ENCODE results near the gene KLHL6. TPM values are rescaled to one million over a fixed set of nuclear protein-coding genes. Genes with fewer than 3 reads are reported as not detected.

KLHL6 gene
- total and polyA plus RNA-seq, 10 of the 15 experiments (the other 5 are each of a cell fraction or from before 2014, with no cell fraction given) = 4.0 to 91.8 (median 24.4) TPM

DNA sequence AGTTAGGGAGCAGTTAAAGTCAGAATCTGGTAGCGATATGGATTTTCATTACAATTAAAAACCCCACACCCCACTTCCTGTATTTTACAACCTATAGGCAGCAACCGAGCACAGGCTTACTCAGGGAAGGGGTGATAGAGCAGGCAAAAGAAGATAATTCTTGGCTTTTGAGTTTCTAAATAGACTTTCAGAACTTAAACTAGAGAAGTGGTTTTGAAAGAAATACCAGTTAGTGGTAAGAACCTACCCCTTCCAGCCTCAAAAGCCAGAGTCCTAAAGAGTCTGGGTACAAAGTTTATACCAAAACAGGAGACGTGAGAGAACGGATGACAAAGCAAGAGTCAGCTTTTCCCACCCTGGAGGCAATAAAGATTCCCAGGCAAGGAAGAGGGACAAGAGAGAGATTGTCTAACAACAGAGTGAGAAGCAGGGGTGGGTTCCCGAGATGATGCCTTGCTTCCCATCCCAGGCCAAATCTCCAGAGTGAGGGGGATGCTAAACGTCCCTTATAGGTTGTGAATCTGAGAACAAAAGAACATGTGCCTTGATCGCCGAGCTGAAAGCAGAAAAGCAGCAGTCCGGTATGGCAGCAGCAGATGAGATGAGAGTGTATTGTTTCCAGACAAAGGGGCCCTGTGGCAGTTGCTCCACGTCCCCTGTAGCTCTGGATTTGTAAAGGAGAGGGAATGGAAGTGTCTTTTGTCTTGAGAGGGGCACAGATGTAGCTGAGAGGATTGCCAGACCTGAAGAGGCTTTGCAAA, 36.8 kb downstream of the KLHL6 start (continued):
- TF ChIP-seq, protein P1, sequence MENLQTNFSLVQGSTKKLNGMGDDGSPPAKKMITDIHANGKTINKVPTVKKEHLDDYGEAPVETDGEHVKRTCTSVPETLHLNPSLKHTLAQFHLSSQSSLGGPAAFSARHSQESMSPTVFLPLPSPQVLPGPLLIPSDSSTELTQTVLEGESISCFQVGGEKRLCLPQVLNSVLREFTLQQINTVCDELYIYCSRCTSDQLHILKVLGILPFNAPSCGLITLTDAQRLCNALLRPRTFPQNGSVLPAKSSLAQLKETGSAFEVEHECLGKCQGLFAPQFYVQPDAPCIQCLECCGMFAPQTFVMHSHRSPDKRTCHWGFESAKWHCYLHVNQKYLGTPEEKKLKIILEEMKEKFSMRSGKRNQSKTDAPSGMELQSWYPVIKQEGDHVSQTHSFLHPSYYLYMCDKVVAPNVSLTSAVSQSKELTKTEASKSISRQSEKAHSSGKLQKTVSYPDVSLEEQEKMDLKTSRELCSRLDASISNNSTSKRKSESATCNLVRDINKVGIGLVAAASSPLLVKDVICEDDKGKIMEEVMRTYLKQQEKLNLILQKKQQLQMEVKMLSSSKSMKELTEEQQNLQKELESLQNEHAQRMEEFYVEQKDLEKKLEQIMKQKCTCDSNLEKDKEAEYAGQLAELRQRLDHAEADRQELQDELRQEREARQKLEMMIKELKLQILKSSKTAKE (IDR thresholded peaks at IDR 0.05; ENCODE audit: low read depth, poor library complexity, severe bottlenecking) = no peak
- TF ChIP-seq EED (IDR thresholded peaks at IDR 0.05; ENCODE audit: low read depth) (0 out of 2 replicates have a peak, but pooled peaks have one; percentile 13), USF2 (IDR thresholded peaks at IDR 0.05; ENCODE audit: borderline replicate concordance, low read depth, low read length) (no peak), IKZF2 (IDR thresholded peaks at IDR 0.05) (peak; percentile 9 to 42; a peak in 2 of 4 replicates), HDGF (IDR thresholded peaks at IDR 0.05) (peak; percentile 34; the same call in 1 of the 2 replicates), SMAD1 (IDR thresholded peaks at IDR 0.05; ENCODE audit: low read depth, partially characterized antibody) (no peak), JUNB (IDR thresholded peaks at IDR 0.05) (no peak), MTA2 (IDR thresholded peaks at IDR 0.05; ENCODE audit: low read depth) (peak; percentile 32; the same call in 1 of the 2 replicates), PML (IDR thresholded peaks at IDR 0.05; ENCODE audit: low read length) (no peak), NRF1 (conservative IDR thresholded peaks at IDR 0.05; ENCODE audit: low read depth, low read length) (no peak), SMARCA5 (IDR thresholded peaks at IDR 0.05) (no peak), BCL11A (IDR thresholded peaks at IDR 0.05; ENCODE audit: low read depth, low read length) (peak; percentile 2; the same call in 1 of the 2 replicates)
- TF ChIP-seq, protein P2, sequence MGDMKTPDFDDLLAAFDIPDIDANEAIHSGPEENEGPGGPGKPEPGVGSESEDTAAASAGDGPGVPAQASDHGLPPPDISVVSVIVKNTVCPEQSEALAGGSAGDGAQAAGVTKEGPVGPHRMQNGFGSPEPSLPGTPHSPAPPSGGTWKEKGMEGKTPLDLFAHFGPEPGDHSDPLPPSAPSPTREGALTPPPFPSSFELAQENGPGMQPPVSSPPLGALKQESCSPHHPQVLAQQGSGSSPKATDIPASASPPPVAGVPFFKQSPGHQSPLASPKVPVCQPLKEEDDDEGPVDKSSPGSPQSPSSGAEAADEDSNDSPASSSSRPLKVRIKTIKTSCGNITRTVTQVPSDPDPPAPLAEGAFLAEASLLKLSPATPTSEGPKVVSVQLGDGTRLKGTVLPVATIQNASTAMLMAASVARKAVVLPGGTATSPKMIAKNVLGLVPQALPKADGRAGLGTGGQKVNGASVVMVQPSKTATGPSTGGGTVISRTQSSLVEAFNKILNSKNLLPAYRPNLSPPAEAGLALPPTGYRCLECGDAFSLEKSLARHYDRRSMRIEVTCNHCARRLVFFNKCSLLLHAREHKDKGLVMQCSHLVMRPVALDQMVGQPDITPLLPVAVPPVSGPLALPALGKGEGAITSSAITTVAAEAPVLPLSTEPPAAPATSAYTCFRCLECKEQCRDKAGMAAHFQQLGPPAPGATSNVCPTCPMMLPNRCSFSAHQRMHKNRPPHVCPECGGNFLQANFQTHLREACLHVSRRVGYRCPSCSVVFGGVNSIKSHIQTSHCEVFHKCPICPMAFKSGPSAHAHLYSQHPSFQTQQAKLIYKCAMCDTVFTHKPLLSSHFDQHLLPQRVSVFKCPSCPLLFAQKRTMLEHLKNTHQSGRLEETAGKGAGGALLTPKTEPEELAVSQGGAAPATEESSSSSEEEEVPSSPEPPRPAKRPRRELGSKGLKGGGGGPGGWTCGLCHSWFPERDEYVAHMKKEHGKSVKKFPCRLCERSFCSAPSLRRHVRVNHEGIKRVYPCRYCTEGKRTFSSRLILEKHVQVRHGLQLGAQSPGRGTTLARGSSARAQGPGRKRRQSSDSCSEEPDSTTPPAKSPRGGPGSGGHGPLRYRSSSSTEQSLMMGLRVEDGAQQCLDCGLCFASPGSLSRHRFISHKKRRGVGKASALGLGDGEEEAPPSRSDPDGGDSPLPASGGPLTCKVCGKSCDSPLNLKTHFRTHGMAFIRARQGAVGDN (IDR thresholded peaks at IDR 0.05) = peak; percentile 69; the same call in 1 of the 2 replicates
- TF ChIP-seq, protein P3, sequence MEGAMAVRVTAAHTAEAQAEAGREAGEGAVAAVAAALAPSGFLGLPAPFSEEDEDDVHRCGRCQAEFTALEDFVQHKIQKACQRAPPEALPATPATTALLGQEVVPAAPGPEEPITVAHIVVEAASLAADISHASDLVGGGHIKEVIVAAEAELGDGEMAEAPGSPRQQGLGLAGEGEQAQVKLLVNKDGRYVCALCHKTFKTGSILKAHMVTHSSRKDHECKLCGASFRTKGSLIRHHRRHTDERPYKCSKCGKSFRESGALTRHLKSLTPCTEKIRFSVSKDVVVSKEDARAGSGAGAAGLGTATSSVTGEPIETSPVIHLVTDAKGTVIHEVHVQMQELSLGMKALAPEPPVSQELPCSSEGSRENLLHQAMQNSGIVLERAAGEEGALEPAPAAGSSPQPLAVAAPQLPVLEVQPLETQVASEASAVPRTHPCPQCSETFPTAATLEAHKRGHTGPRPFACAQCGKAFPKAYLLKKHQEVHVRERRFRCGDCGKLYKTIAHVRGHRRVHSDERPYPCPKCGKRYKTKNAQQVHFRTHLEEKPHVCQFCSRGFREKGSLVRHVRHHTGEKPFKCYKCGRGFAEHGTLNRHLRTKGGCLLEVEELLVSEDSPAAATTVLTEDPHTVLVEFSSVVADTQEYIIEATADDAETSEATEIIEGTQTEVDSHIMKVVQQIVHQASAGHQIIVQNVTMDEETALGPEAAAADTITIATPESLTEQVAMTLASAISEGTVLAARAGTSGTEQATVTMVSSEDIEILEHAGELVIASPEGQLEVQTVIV (IDR thresholded peaks at IDR 0.05; ENCODE audit: borderline replicate concordance, partially characterized antibody) = no peak
- TF ChIP-seq, protein P4, sequence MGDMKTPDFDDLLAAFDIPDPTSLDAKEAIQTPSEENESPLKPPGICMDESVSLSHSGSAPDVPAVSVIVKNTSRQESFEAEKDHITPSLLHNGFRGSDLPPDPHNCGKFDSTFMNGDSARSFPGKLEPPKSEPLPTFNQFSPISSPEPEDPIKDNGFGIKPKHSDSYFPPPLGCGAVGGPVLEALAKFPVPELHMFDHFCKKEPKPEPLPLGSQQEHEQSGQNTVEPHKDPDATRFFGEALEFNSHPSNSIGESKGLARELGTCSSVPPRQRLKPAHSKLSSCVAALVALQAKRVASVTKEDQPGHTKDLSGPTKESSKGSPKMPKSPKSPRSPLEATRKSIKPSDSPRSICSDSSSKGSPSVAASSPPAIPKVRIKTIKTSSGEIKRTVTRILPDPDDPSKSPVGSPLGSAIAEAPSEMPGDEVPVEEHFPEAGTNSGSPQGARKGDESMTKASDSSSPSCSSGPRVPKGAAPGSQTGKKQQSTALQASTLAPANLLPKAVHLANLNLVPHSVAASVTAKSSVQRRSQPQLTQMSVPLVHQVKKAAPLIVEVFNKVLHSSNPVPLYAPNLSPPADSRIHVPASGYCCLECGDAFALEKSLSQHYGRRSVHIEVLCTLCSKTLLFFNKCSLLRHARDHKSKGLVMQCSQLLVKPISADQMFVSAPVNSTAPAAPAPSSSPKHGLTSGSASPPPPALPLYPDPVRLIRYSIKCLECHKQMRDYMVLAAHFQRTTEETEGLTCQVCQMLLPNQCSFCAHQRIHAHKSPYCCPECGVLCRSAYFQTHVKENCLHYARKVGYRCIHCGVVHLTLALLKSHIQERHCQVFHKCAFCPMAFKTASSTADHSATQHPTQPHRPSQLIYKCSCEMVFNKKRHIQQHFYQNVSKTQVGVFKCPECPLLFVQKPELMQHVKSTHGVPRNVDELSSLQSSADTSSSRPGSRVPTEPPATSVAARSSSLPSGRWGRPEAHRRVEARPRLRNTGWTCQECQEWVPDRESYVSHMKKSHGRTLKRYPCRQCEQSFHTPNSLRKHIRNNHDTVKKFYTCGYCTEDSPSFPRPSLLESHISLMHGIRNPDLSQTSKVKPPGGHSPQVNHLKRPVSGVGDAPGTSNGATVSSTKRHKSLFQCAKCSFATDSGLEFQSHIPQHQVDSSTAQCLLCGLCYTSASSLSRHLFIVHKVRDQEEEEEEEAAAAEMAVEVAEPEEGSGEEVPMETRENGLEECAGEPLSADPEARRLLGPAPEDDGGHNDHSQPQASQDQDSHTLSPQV (IDR thresholded peaks at IDR 0.05) = 0 out of 2 replicates have a peak, but pooled peaks have one; percentile 22
